Activated T-helper 1 cell treated with anti-CD3 and anti-CD28 coated beads, Interleukin-2, amount 50 U/mL, for 16 hours (primary cell): Measurements from ENCODE around the gene LRRD1.
"Not testable (repeated sequence)": the region's sequence is repeated elsewhere in the genome, so short reads cannot be mapped to it uniquely, and the experiment has no call there.

Experiments used
- DNase-seq, 2 donors: peaks; one replicate each; pipeline ENCODE4 v3.0.0-alpha.2; 2020; ENCODE audit warnings: low read depth in 1 of 2, low spot score in 1 of 2

Gene LRRD1

GRCh38 chr7:92142791-92143190 is 36.2 kb downstream of the LRRD1 start:
- not testable (repeated sequence) for DNase-seq

- no peak for DNase-seq
These were observed 37.8 kb downstream of the LRRD1 start for GRCh38 chr7:92141161-92141560.

GRCh38 chr7:92137557-92137956 is 41.4 kb downstream of the LRRD1 start:
- no peak for DNase-seq

- DNase-seq, result no peak
These were observed 43.7 kb downstream of the LRRD1 start for GRCh38 chr7:92135052-92135889.

GRCh38 chr7:92134271-92135051 is 44.5 kb downstream of the LRRD1 start, which contains the start of gene CYP51A1:
Gene CYP51A1, minus strand, starts transcription at chr7:92134477. Its CDS starts 113 bp downstream, at chr7:92134364.
- peak; percentile 82 to 85 for DNase-seq

- DNase-seq, result peak; percentile 26 to 46
These were observed 45.1 kb downstream of the LRRD1 start for GRCh38 chr7:92133737-92134270.

GRCh38 chr7:92133133-92133736 is 45.7 kb downstream of the LRRD1 start:
- no peak for DNase-seq

- no peak for DNase-seq
These were observed 47.1 kb downstream of the LRRD1 start for GRCh38 chr7:92131764-92132330.

- DNase-seq, result no peak
These were observed 47.8 kb downstream of the LRRD1 start for GRCh38 chr7:92131093-92131492.

GRCh38 chr7:92121681-92122080 is 57.3 kb downstream of the LRRD1 start:
- DNase-seq, result no peak

- DNase-seq, result no peak
These were observed 59.7 kb downstream of the LRRD1 start for GRCh38 chr7:92119213-92119759.

GRCh38 chr7:92116949-92117348 is 62.0 kb downstream of the LRRD1 start:
- DNase-seq, result no peak

GRCh38 chr7:92115821-92116220 is 63.1 kb downstream of the LRRD1 start:
- DNase-seq, result no peak

GRCh38 chr7:92110857-92111256 is 68.1 kb downstream of the LRRD1 start:
- DNase-seq, result no peak

- DNase-seq, result no peak
These were observed 70.1 kb downstream of the LRRD1 start for GRCh38 chr7:92108821-92109220.

- not testable (repeated sequence) for DNase-seq
These were observed 76.1 kb downstream of the LRRD1 start for GRCh38 chr7:92102862-92103261.

- no peak for DNase-seq
These were observed 78.4 kb downstream of the LRRD1 start for GRCh38 chr7:92100534-92100933.

- no peak for DNase-seq
These were observed 83.6 kb downstream of the LRRD1 start for GRCh38 chr7:92095380-92095779.
